Activated CD8-positive, alpha-beta memory T cell treated with anti-CD3 and anti-CD28 coated beads for 24 hours (primary cell): Measurements from ENCODE around the gene TLCD3A.
"Not testable (repeated sequence)": the region's sequence is repeated elsewhere in the genome, so short reads cannot be mapped to it uniquely, and the experiment has no call there.

ENCODE experiments used
- DNase-seq: peaks from one replicate; pipeline ENCODE4 v3.0.0-alpha.2; 2020

TLCD3A gene

GRCh38 chr17:789931-790873, 57.8 kb downstream of the TLCD3A start:
- DNase-seq: not testable (repeated sequence)

- DNase-seq: not testable (repeated sequence)
Measured at GRCh38 chr17:790874-791247, 58.5 kb downstream of the TLCD3A start.

GRCh38 chr17:791829-792228, 59.4 kb downstream of the TLCD3A start:
- DNase-seq: no peak

GRCh38 chr17:792277-792676, 59.9 kb downstream of the TLCD3A start:
- DNase-seq: no peak
